Right lobe of liver (tissue), 4 donors: Measurements from ENCODE around the gene SMIM20.

ENCODE experiments used
- POLR2A ChIP-seq: fragments of 450-650 bp; IDR thresholded peaks from one replicate; pipeline ENCODE4 v1.6.1; 2017; ENCODE audit warnings: antibody characterized with exemption, mild to moderate bottlenecking
- TF ChIP-seq, protein P1 (sequence below), 4 donors: fragments of 200-600 bp in 3 of 4; fragments of 450-650 bp in 1 of 4; IDR thresholded peaks; one replicate each; pipeline versions ENCODE4 v1.5.1 to v1.8.0; 2016 to 2022; ENCODE audit warnings: antibody characterized with exemption in 4 of 4, mild to moderate bottlenecking in 2 of 4
- donor health status: DM: no; HTN: no; CAD: no.
- donor health status: DM: no; HTN: no; CAD: no.
- donor health status: DM: no; HTN: yes; CAD: no.

DNA sequence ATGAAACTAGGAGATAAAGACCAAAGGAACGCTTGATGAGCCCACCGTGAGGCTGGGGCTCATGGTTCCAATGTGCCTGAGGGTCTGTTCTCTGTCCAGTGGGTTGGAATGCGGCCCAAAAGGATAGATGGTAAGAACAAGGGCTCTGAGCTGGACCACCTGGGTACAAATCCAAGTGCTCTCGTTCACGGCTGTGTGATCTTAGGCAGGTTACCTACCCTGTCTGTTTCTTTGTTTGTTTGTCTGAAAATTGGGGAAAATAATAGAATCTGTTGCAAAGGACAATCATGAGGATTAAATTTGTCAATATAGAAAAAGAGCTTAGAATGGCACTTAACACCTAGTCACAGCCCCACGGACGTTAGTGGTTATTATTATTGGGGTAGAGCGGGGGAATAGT, 36.0 kb downstream of the SMIM20 start:
- TF ChIP-seq, protein P1, sequence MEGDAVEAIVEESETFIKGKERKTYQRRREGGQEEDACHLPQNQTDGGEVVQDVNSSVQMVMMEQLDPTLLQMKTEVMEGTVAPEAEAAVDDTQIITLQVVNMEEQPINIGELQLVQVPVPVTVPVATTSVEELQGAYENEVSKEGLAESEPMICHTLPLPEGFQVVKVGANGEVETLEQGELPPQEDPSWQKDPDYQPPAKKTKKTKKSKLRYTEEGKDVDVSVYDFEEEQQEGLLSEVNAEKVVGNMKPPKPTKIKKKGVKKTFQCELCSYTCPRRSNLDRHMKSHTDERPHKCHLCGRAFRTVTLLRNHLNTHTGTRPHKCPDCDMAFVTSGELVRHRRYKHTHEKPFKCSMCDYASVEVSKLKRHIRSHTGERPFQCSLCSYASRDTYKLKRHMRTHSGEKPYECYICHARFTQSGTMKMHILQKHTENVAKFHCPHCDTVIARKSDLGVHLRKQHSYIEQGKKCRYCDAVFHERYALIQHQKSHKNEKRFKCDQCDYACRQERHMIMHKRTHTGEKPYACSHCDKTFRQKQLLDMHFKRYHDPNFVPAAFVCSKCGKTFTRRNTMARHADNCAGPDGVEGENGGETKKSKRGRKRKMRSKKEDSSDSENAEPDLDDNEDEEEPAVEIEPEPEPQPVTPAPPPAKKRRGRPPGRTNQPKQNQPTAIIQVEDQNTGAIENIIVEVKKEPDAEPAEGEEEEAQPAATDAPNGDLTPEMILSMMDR (IDR thresholded peaks at IDR 0.05), result no peak
- TF ChIP-seq POLR2A, result no peak
